GM12878 (cell line): ENCODE data around the gene CASR. TPM values are rescaled to one million over a fixed set of nuclear protein-coding genes. Genes with fewer than 3 reads are reported as not detected.

Source experiments
- CBFB ChIP-seq: IDR thresholded peaks from 2 replicates; pipeline ENCODE4 v1.6.1; 2016; ENCODE audit warnings: antibody characterized with exemption, low read depth
- E4F1 ChIP-seq: fragments of 450-650 bp; IDR thresholded peaks from 2 replicates; pipeline ENCODE4 v1.6.1; 2018; ENCODE audit warnings: borderline replicate concordance, mild to moderate bottlenecking; ENCODE audit not compliant: partially characterized antibody
- FOXK2 ChIP-seq: fragments of 450-650 bp; IDR thresholded peaks from 2 replicates; pipeline ENCODE4 v1.6.1; 2017; ENCODE audit warnings: mild to moderate bottlenecking, moderate library complexity
- GABPA ChIP-seq: IDR thresholded peaks from 2 replicates; pipeline ENCODE4 v1.6.1; 2014; ENCODE audit warnings: antibody characterized with exemption, low read depth, mild to moderate bottlenecking, inconsistent platforms
- IRF4 ChIP-seq: IDR thresholded peaks from 2 replicates; pipeline ENCODE4 v1.6.1; 2011; ENCODE audit warnings: low read depth, low read length
- JUNB ChIP-seq: IDR thresholded peaks from 2 replicates; pipeline ENCODE4 v1.6.1; 2016; ENCODE audit warnings: antibody characterized with exemption, mild to moderate bottlenecking
- MAX ChIP-seq: IDR thresholded peaks from 2 replicates; pipeline ENCODE4 v1.6.1; 2012; ENCODE audit warnings: low read depth, low read length, improper control_type of control experiment
- MTA2 ChIP-seq: fragments of 450-650 bp; IDR thresholded peaks from 2 replicates; pipeline ENCODE4 v1.6.1; 2016; ENCODE audit warnings: low read depth, mild to moderate bottlenecking, moderate library complexity
- NKRF ChIP-seq: fragments of 450-650 bp; conservative IDR thresholded peaks from 2 replicates; pipeline ENCODE4 v1.6.1; 2017; ENCODE audit warnings: mild to moderate bottlenecking, moderate library complexity
- NR2C1 ChIP-seq: fragments of 450-650 bp; IDR thresholded peaks from 2 replicates; pipeline ENCODE4 v1.6.1; 2017; ENCODE audit warnings: antibody characterized with exemption, mild to moderate bottlenecking, moderate library complexity
- NR2F1 ChIP-seq: fragments of 450-650 bp; conservative IDR thresholded peaks from 2 replicates; pipeline ENCODE4 v1.6.1; 2017; ENCODE audit warnings: mild to moderate bottlenecking
- PBX3 ChIP-seq: IDR thresholded peaks from 2 replicates; pipeline ENCODE4 v1.6.1; 2011; ENCODE audit warnings: mild to moderate bottlenecking, low read depth, low read length, moderate library complexity; ENCODE audit not compliant: insufficient replicate concordance
- POLR2AphosphoS5 ChIP-seq: IDR thresholded peaks from 2 replicates; pipeline ENCODE4 v1.6.1; 2011; ENCODE audit warnings: mild to moderate bottlenecking, low read length, inconsistent platforms
- PRDM15 ChIP-seq: fragments of 450-650 bp; formaldehyde crosslinking; IDR thresholded peaks from 2 replicates; pipeline ENCODE4 v1.4.0; 2020; ENCODE audit warnings: mild to moderate bottlenecking, moderate library complexity
- TAF1 ChIP-seq: IDR thresholded peaks from 2 replicates; pipeline ENCODE4 v1.6.1; 2011; ENCODE audit warnings: mild to moderate bottlenecking, low read depth, low read length, borderline replicate concordance
- ZNF687 ChIP-seq: fragments of 450-650 bp; IDR thresholded peaks from 2 replicates; pipeline ENCODE4 v1.6.1; 2017; ENCODE audit warnings: mild to moderate bottlenecking, moderate library complexity
- polyA plus RNA-seq, 11 experiments: library from polyadenylated mRNA; depleted of rRNA in 4 of 11; unstranded in 6 of 11; stranded (reverse) in 5 of 11; fragments of >200 nt; fragmentation: Nextera tagmentation in 4 of 11; fragmentation: Illumina TruSeq in 1 of 11; extraction: Ambion mirVana in 4 of 11; extraction: Trizol in 1 of 11; gene quantifications; 1 replicate in 1 of 11; 2 replicates in 10 of 11; pipeline versions ENCODE4 v1.2.1 to v1.2.3, GENCODE V29; 2011 to 2016; ENCODE audit warnings: inconsistent platforms in 2 of 11, missing spikeins in 2 of 11, low read depth in 1 of 11
- total RNA-seq, 4 experiments: library from RNA; depleted of rRNA in 3 of 4; stranded (reverse); fragments of >200 nt in 3 of 4; fragmentation: Illumina TruSeq in 1 of 4; extraction: Trizol in 1 of 4; gene quantifications; 2 replicates each; pipeline versions ENCODE4 v1.2.1 to v1.2.3, GENCODE V29; 2013 to 2021

CASR gene
- total and polyA plus RNA-seq, 10 of the 15 experiments (the other 5 are each of a cell fraction or from before 2014, with no cell fraction given) = 0.04 to 0.37 (median 0.11) TPM

GRCh38 chr3:122258757-122259371 is 75.4 kb downstream of the CASR start (continued):
- peak; percentile 84 for TF ChIP-seq ZNF687
- peak; percentile 95 for TF ChIP-seq NR2F1
- TF ChIP-seq PBX3 = no peak
- TF ChIP-seq PRDM15 (CRISPR knock-in tag) = no peak
- TF ChIP-seq NR2C1 = peak; percentile 58
- no peak for TF ChIP-seq MAX
- 0 out of 2 replicates have a peak, but pooled peaks have one; percentile 20 for TF ChIP-seq TAF1
- no peak for TF ChIP-seq GABPA
- no peak for TF ChIP-seq FOXK2
- peak; percentile 54; the same call in 1 of the 2 replicates for TF ChIP-seq NKRF
- peak; percentile 67; the same call in 1 of the 2 replicates for TF ChIP-seq IRF4
- TF ChIP-seq JUNB = peak; percentile 52
- 0 out of 2 replicates have a peak, but pooled peaks have one; percentile 50 for TF ChIP-seq POLR2AphosphoS5
- TF ChIP-seq CBFB = peak; percentile 75
- no peak for TF ChIP-seq E4F1
- peak; percentile 71; the same call in 1 of the 2 replicates for TF ChIP-seq MTA2
